OCI-LY3 (cell line): ENCODE data around the gene RTN4R.
"Not testable (repeated sequence)": the region's sequence is repeated elsewhere in the genome, so short reads cannot be mapped to it uniquely, and the experiment has no call there.

ENCODE experiments used
- H2AFZ ChIP-seq: fragments of 200-600, 300-600 bp; shearing (Covaris generic); 2 replicates; pipeline ENCODE4 v1.6.0; 2014; ENCODE audit warnings: antibody characterized with exemption, low read depth, low read length
- H3K27ac ChIP-seq: fragments of 200-600, 300-600 bp; sonication (generic); 2 replicates; pipeline ENCODE4 v1.5.1; 2014; ENCODE audit warnings: mild to moderate bottlenecking, low read length, moderate library complexity, mixed read lengths
- H3K27me3 ChIP-seq: fragments of 200-600, 300-600 bp; sonication (generic); 2 replicates; pipeline ENCODE4 v1.6.1; 2014; ENCODE audit warnings: low read depth, low read length, mixed read lengths
- H3K36me3 ChIP-seq: fragments of 200-600, 300-600 bp; sonication (generic); replicated peaks from 2 replicates; pipeline ENCODE3; 2014; ENCODE audit warnings: low read depth, low read length, mixed read lengths
- H3K4me1 ChIP-seq: fragments of 300-600, 200-600 bp; sonication (generic); 2 replicates; pipeline ENCODE4 v1.6.1; 2014; ENCODE audit warnings: low read length, mixed read lengths
- H3K4me2 ChIP-seq: fragments of 200-600, 300-600 bp; sonication (generic); 2 replicates; pipeline ENCODE4 v1.6.1; 2014; ENCODE audit warnings: low read length, mixed read lengths
- H3K4me3 ChIP-seq: fragments of 300-600, 200-600 bp; sonication (generic); 2 replicates; pipeline ENCODE4 v1.5.1; 2014; ENCODE audit warnings: antibody characterized with exemption, mild to moderate bottlenecking, low read length, moderate library complexity
- H3K79me2 ChIP-seq: fragments of 300-600, 200-600 bp; shearing (Covaris generic); 2 replicates; pipeline ENCODE4 v1.6.1; 2014; ENCODE audit warnings: mild to moderate bottlenecking, low read length, mixed read lengths
- H3K9ac ChIP-seq: fragments of 300-600, 200-600 bp; shearing (Covaris generic); 2 replicates; pipeline ENCODE4 v1.6.0; 2014; ENCODE audit warnings: mild to moderate bottlenecking, low read length, moderate library complexity
- H3K9me3 ChIP-seq: fragments of 200-600, 300-600 bp; shearing (Covaris generic); 2 replicates; pipeline ENCODE4 v1.6.1; 2014; ENCODE audit warnings: low read length, mixed read lengths; ENCODE audit not compliant: insufficient read depth
- H4K20me1 ChIP-seq: fragments of 200-600, 300-600 bp; sonication (generic); 2 replicates; pipeline ENCODE4 v1.6.1; 2016; ENCODE audit warnings: low read length, mixed read lengths; ENCODE audit not compliant: insufficient read depth
- EZH2phosphoT487 ChIP-seq: fragments of 200-600 bp; shearing (Covaris generic); IDR thresholded peaks from 2 replicates; pipeline ENCODE4 v1.6.1; 2018; ENCODE audit warnings: antibody characterized with exemption, mixed run types, low read depth
- TF ChIP-seq, protein P1 (sequence below): fragments of 200-600, 300-600 bp; sonication (generic); IDR thresholded peaks from 2 replicates; pipeline ENCODE4 v1.5.1; 2014; ENCODE audit warnings: antibody characterized with exemption, low read length, low read depth

The RTN4R gene

DNA sequence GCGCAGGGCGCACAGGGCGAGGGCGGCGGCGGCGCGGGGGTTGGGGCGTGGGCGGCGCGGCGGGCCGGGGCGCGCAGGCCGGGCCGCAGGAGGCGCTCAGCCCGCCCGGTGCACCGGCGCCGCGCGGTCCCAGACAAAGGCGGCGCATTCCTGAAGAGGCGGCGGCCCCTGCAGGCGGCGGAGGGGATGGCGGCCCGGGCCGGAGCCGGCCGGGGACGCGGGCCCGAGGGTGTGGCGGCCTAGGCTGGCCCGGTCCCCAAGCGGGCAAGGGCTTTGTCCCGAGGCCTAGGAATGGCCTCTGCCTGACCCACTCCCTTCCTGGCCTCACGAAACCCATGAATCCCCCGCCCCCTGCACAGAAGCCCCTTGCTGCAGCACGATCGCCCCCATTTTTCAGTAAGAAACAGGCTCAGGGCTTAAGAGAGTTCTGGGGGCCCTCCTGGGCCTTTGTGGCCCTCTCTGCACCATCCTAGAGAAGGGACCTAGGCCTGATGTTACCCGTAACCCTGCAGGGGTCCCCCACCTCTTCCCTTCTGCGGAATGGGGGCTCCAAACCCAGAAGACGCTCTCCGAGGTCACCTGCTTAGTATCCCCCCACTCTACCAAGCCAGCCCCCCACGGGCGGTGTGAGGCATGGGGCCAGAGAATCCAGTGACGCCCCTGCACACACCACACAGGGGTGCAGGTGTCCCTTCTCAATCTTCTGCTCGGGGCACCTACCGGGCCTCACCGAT lies at the start of gene RTN4R:
RTN4R (minus strand) TSS at position 40 of the 734 bp plus-strand sequence. CDS start 226 bp downstream, outside the sequence.
- Histone ChIP-seq H3K9ac (peak within 1 kb of the TSS; percentile 49; the same call in 1 of the 2 replicates), H2AFZ (peak within 1 kb of the TSS; percentile 52), H3K27ac (no peak within 1 kb of the TSS), H3K79me2 (no peaks in the 10 kb centered on the region), H3K36me3 (no peaks in the 10 kb centered on the region), H4K20me1 (no peaks in the 10 kb centered on the region), H3K4me3 (peak within 1 kb of the TSS; percentile 72), H3K27me3 (no peaks in the 10 kb centered on the region; the same call in 1 of the 2 replicates), H3K4me1 (no peaks in the 10 kb centered on the region), H3K9me3 (no peaks in the 10 kb centered on the region), H3K4me2 (peak within 1 kb of the TSS; percentile 58)
- TF ChIP-seq, protein P1, sequence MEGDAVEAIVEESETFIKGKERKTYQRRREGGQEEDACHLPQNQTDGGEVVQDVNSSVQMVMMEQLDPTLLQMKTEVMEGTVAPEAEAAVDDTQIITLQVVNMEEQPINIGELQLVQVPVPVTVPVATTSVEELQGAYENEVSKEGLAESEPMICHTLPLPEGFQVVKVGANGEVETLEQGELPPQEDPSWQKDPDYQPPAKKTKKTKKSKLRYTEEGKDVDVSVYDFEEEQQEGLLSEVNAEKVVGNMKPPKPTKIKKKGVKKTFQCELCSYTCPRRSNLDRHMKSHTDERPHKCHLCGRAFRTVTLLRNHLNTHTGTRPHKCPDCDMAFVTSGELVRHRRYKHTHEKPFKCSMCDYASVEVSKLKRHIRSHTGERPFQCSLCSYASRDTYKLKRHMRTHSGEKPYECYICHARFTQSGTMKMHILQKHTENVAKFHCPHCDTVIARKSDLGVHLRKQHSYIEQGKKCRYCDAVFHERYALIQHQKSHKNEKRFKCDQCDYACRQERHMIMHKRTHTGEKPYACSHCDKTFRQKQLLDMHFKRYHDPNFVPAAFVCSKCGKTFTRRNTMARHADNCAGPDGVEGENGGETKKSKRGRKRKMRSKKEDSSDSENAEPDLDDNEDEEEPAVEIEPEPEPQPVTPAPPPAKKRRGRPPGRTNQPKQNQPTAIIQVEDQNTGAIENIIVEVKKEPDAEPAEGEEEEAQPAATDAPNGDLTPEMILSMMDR: peak; percentile 58
- no peak for TF ChIP-seq EZH2phosphoT487

DNA sequence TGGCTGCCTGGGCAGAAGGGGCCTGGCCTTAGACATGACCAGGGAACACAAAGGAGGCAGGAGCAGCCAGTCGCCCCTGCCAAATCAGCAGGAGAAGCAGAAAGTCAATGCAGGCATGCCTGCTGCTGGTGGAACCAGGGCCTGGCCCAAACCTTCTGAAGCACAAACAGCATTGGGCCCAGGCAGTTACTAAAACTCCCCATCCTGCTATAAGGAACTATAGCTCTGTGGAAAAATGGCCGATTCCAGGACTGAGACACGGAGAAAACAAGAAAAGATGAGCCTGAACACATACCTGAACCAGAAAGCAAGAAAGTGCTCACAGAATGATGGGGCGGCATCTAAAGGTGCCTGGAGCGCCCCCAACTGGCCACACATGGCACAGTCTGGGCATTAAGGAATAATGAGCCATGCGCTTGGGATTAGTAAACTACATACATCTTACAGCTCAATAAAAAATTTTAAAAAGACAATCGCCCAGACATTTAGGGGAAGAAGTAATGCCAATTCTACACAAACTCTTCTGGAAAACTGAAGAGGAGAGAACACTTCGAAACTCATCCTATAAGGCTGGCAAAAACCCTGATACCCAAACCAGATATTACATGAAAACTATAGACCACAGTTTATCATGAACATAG lies 49.4 kb upstream of the RTN4R start:
- H3K27me3 ChIP-seq, H3K79me2 ChIP-seq, H2AFZ ChIP-seq, H3K9ac ChIP-seq, H3K36me3 ChIP-seq, H3K4me3 ChIP-seq, H4K20me1 ChIP-seq, H3K27ac ChIP-seq, H3K9me3 ChIP-seq: not testable (repeated sequence)
- Histone ChIP-seq H3K4me1 (peaks cover 15% of the 10 kb centered on the region), H3K4me2 (0 out of 2 replicates have a peak overlapping the region, but pooled peaks have one; percentile 12)
- TF ChIP-seq, protein P1: peak; percentile 61

DNA sequence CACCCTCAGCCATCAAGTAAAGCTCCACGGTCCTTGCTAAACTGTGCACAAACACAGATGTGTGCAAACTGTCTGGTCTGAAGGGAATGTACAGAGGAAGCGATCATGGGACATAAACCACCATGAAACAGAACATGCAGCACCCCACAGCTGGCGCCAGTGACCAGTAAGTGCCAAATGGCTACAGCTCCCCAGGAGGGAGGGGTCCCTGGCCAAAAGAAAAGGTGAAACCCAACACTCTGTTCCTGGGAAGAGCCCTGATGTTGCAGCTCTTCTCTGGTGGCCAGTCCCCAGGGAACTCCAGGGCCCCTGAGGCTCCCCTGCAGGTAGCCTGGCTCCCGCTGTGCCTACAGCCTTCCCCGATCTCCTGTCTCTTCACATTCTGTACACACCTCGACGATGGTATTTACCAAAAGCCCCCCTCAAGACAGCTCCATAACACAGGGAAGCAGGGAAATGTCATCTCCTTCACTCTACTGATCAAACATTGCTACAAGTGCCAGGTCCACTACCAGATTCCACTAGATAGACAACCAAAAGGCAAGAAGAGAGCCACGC lies 48.8 kb upstream of the RTN4R start:
- no peak overlapping the region for H3K9ac ChIP-seq
- no peaks in the 10 kb centered on the region for H3K36me3 ChIP-seq
- TF ChIP-seq EZH2phosphoT487: no peak
- TF ChIP-seq, protein P1: no peak
- no peaks in the 10 kb centered on the region for H3K9me3 ChIP-seq
- no peak overlapping the region for H3K4me2 ChIP-seq
- H3K27ac ChIP-seq: no peak overlapping the region
- peaks cover 15% of the 10 kb centered on the region for H3K4me1 ChIP-seq
- no peak overlapping the region for H2AFZ ChIP-seq
- H4K20me1 ChIP-seq: 0 out of 2 replicates have a peak, but pooled peaks cover 3% of the 10 kb centered on the region
- H3K4me3 ChIP-seq: no peak overlapping the region
- H3K79me2 ChIP-seq: no peaks in the 10 kb centered on the region; the same call in 1 of the 2 replicates
- no peaks in the 10 kb centered on the region for H3K27me3 ChIP-seq

DNA sequence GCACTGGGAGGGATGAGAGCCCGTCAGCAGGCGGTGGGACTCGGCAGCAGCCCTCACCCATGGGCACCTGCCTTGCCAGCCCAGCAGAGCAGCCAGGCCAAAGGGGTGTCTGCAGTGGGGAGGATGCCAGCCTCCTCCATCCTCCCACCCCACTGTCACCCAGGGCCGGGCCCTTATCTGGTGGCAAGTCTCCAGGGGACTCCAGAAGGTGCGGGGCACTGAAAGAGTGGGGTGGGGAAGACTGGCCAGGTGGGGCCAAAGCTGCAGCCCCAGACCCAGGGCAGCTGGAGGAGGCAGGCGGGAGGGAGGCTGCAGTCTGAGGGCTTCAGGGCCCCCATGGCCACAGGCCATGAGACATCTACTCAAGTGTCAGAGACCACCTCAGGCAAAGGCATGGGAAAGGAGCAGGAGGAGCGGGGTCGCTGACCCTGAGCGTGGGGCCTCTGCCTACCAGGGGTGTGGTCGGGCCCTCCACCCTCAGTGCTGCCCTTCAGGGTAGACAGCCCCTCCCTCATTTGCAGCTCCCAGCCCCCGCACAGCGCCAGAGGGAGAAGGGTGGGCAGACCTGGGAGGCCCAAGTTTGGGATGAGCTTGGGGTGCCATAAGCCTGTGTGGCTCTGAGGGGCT lies 48.2 kb upstream of the RTN4R start:
- Histone ChIP-seq H3K4me3 (no peak overlapping the region), H3K4me2 (no peak overlapping the region), H3K9me3 (no peaks in the 10 kb centered on the region), H3K79me2 (no peaks in the 10 kb centered on the region; the same call in 1 of the 2 replicates), H4K20me1 (0 out of 2 replicates have a peak, but pooled peaks cover 3% of the 10 kb centered on the region), H3K27me3 (no peaks in the 10 kb centered on the region), H3K27ac (no peak overlapping the region), H3K9ac (no peak overlapping the region), H3K36me3 (no peaks in the 10 kb centered on the region), H3K4me1 (peaks cover 15% of the 10 kb centered on the region), H2AFZ (no peak overlapping the region)
- TF ChIP-seq EZH2phosphoT487: no peak
